GM23338 (cell line): ENCODE results near the gene RASSF4. TPM values are rescaled to one million over a fixed set of nuclear protein-coding genes. Genes with fewer than 3 reads are reported as not detected.

Experiments
- ATAC-seq: fragments of 200-7000 bp; cut with Tn5 transposase; 3 replicates; pipeline ENCODE4 v1.9.1; 2020
- DNase-seq: peaks from one replicate; pipeline ENCODE4 v3.0.0-alpha.2; 2015; ENCODE audit warnings: low spot score
- H2AFZ ChIP-seq: fragments of 200-600 bp; sonication (generic); 2 replicates; pipeline ENCODE4 v1.8.0; 2016; ENCODE audit warnings: antibody characterized with exemption, mild to moderate bottlenecking, moderate library complexity
- H3F3A ChIP-seq: fragments of 200-600 bp; sonication (generic); replicated peaks from 2 replicates; pipeline ENCODE4 v1.8.0; 2017; ENCODE audit warnings: antibody characterized with exemption, mixed run types, low read depth
- H3K27ac ChIP-seq: fragments of 200-600 bp; sonication (generic); 2 replicates; pipeline ENCODE4 v1.6.1; 2016; ENCODE audit warnings: low read depth
- H3K27me3 ChIP-seq: fragments of 200-600 bp; sonication (generic); 2 replicates; pipeline ENCODE4 v1.8.0; 2016; ENCODE audit warnings: mild to moderate bottlenecking, mixed run types, moderate library complexity; ENCODE audit not compliant: insufficient read depth
- H3K36me3 ChIP-seq: fragments of 200-600 bp; sonication (generic); 2 replicates; pipeline ENCODE4 v1.8.0; 2016; ENCODE audit warnings: mild to moderate bottlenecking; ENCODE audit not compliant: insufficient read depth
- H3K4me1 ChIP-seq: fragments of 200-600 bp; sonication (generic); 2 replicates; pipeline ENCODE4 v1.8.0; 2016; ENCODE audit warnings: mild to moderate bottlenecking, moderate library complexity; ENCODE audit not compliant: insufficient read depth
- H3K4me2 ChIP-seq: fragments of 200-600 bp; sonication (generic); 2 replicates; pipeline ENCODE4 v1.7.1; 2017; ENCODE audit warnings: mixed run types
- H3K4me3 ChIP-seq: fragments of 200-600 bp; sonication (generic); 2 replicates; pipeline ENCODE4 v1.6.1; 2016; ENCODE audit warnings: mixed run types
- H3K79me2 ChIP-seq: fragments of 200-600 bp; sonication (generic); replicated peaks from 2 replicates; pipeline ENCODE4 v1.8.0; 2017; ENCODE audit warnings: mild to moderate bottlenecking; ENCODE audit not compliant: insufficient read depth
- H3K9me2 ChIP-seq: fragments of 200-600 bp; sonication (generic); 2 replicates; pipeline ENCODE4 v1.8.0; 2017; ENCODE audit not compliant: insufficient read depth
- H4K20me1 ChIP-seq: fragments of 200-600 bp; sonication (generic); replicated peaks from 2 replicates; pipeline ENCODE4 v1.8.0; 2017; ENCODE audit warnings: mild to moderate bottlenecking; ENCODE audit not compliant: insufficient read depth
- H3K27ac Mint-ChIP-seq: 2 replicates; pipeline ENCODE4 v1.8.0; 2020; ENCODE audit warnings: inconsistent platforms, mild to moderate bottlenecking, moderate library complexity, mixed read lengths
- H3K27me3 Mint-ChIP-seq: 3 replicates; pipeline ENCODE4 v1.8.0; 2022; ENCODE audit warnings: low read depth, mild to moderate bottlenecking, moderate library complexity, mixed read lengths, inconsistent platforms; ENCODE audit not compliant: insufficient read depth, poor library complexity
- H3K36me3 Mint-ChIP-seq: 3 replicates; pipeline ENCODE4 v1.8.0; 2021; ENCODE audit warnings: low read depth, mild to moderate bottlenecking, inconsistent platforms, moderate library complexity, mixed read lengths
- H3K4me1 Mint-ChIP-seq: 3 replicates; pipeline ENCODE4 v1.8.0; 2020; ENCODE audit warnings: mild to moderate bottlenecking, inconsistent platforms, mixed read lengths
- H3K4me3 Mint-ChIP-seq: 3 replicates; pipeline ENCODE4 v1.8.0; 2021; ENCODE audit warnings: moderate library complexity, mild to moderate bottlenecking, inconsistent platforms, mixed read lengths
- H3K9me3 Mint-ChIP-seq: 3 replicates; pipeline ENCODE4 v1.8.0; 2020; ENCODE audit warnings: moderate library complexity, mild to moderate bottlenecking, inconsistent platforms, mixed read lengths
- CREB1 ChIP-seq: fragments of 250-450 bp; sonication (Bioruptor Pico); IDR thresholded peaks from 2 replicates; pipeline ENCODE4 v1.5.0; 2020; ENCODE audit warnings: low read depth, mild to moderate bottlenecking, moderate library complexity
- CTCF ChIP-seq, 2 experiments: fragments of 200-600 bp in 1 of 2; sonication (generic) in 1 of 2; conservative IDR thresholded peaks; 2 replicates each; pipeline versions ENCODE4 v1.5.1 to v1.6.1; 2016 to 2017; ENCODE audit warnings: antibody characterized with exemption in 2 of 2, low read depth in 2 of 2, mild to moderate bottlenecking in 2 of 2, moderate library complexity in 1 of 2
- ETS1 ChIP-seq: IDR thresholded peaks from 2 replicates; pipeline ENCODE4 v1.6.1; 2016; ENCODE audit warnings: antibody characterized with exemption
- EZH2 ChIP-seq: fragments of 200-600 bp; sonication (generic); IDR thresholded peaks from one replicate; pipeline ENCODE4 v1.8.0; 2017; ENCODE audit warnings: antibody characterized with exemption, mild to moderate bottlenecking, low read depth; ENCODE audit not compliant: unreplicated experiment
- EZH2phosphoT487 ChIP-seq: fragments of 200-600 bp; sonication (generic); IDR thresholded peaks from one replicate; pipeline ENCODE4 v1.8.1; 2018; ENCODE audit warnings: antibody characterized with exemption; ENCODE audit not compliant: unreplicated experiment
- JUNB ChIP-seq: IDR thresholded peaks from one replicate; pipeline ENCODE4 v1.6.1; 2016; ENCODE audit warnings: antibody characterized with exemption; ENCODE audit not compliant: unreplicated experiment
- NANOG ChIP-seq: IDR thresholded peaks from 2 replicates; pipeline ENCODE4 v1.6.1; 2016; ENCODE audit warnings: antibody characterized with exemption, borderline replicate concordance
- POLR2AphosphoS5 ChIP-seq: IDR thresholded peaks from 2 replicates; pipeline ENCODE4 v1.6.1; 2016; ENCODE audit warnings: antibody characterized with exemption, low read depth
- STAT1 ChIP-seq: IDR thresholded peaks from one replicate; pipeline ENCODE4 v1.6.1; 2016; ENCODE audit warnings: antibody characterized with exemption; ENCODE audit not compliant: unreplicated experiment
- ZNF114 ChIP-seq: fragments of 250-450 bp; sonication (Bioruptor Pico); IDR thresholded peaks from 2 replicates; pipeline ENCODE4 v1.5.0; 2020; ENCODE audit warnings: mild to moderate bottlenecking, moderate library complexity
- ZNF331 ChIP-seq: fragments of 250-450 bp; sonication (Bioruptor Pico); IDR thresholded peaks from 2 replicates; pipeline ENCODE4 v1.5.0; 2020; ENCODE audit warnings: low read depth, mild to moderate bottlenecking, moderate library complexity
- polyA plus RNA-seq: library from polyadenylated mRNA; unstranded; fragments of >200 nt; fragmentation: Nextera tagmentation; extraction: Ambion mirVana; gene quantifications from 2 replicates; pipeline ENCODE4 v1.2.1, GENCODE V29; 2016
- total RNA-seq: library from RNA; depleted of rRNA; stranded (reverse); fragments of >200 nt; shearing (Covaris generic); gene quantifications from 2 replicates; pipeline ENCODE4 v1.2.3, GENCODE V29; 2014
- TF ChIP-seq, protein P1 (sequence below): fragments of 250-450 bp; sonication (Bioruptor Pico); IDR thresholded peaks from 2 replicates; pipeline ENCODE4 v1.5.0; 2020; ENCODE audit warnings: mild to moderate bottlenecking, moderate library complexity
- TF ChIP-seq, protein P2 (sequence below): IDR thresholded peaks from one replicate; pipeline ENCODE4 v1.6.1; 2018; ENCODE audit warnings: antibody characterized with exemption; ENCODE audit not compliant: unreplicated experiment

The RASSF4 gene
- total and polyA plus RNA-seq, 2 experiments from 2014 or later = 12.4 to 13.6 TPM

DNA sequence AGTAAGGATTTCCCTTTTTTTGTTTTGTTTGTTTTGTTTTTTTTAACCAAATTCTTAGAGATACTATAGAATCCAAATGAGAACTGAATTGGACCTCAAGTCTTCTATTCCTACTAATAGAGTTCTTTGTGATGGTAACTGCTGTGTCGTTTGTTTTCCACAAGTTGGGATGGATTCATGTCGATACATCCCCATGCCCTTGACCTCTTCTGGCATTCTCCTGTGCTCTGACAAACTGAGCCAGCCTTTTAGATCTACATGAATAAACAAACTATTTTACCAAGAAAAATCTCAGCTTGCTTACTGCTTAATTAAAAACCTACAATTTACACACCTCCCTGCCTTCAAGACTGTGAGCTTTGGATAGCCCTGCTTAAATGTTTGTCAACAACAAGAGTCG, 45.1 kb downstream of the RASSF4 start:
- DNase-seq = no peak
- TF ChIP-seq NANOG = no peak
- TF ChIP-seq CREB1 (CRISPR knock-in tag) = no peak
- no peak for TF ChIP-seq JUNB
- no peak for TF ChIP-seq POLR2AphosphoS5
- no peak for TF ChIP-seq ZNF331
- TF ChIP-seq CTCF (conservative IDR thresholded peaks at IDR 0.05; ENCODE audit: low read depth in 2 of 2) = no peak
- TF ChIP-seq EZH2phosphoT487 = no peak
- TF ChIP-seq ZNF114 (CRISPR knock-in tag) = no peak
- TF ChIP-seq, protein P1, sequence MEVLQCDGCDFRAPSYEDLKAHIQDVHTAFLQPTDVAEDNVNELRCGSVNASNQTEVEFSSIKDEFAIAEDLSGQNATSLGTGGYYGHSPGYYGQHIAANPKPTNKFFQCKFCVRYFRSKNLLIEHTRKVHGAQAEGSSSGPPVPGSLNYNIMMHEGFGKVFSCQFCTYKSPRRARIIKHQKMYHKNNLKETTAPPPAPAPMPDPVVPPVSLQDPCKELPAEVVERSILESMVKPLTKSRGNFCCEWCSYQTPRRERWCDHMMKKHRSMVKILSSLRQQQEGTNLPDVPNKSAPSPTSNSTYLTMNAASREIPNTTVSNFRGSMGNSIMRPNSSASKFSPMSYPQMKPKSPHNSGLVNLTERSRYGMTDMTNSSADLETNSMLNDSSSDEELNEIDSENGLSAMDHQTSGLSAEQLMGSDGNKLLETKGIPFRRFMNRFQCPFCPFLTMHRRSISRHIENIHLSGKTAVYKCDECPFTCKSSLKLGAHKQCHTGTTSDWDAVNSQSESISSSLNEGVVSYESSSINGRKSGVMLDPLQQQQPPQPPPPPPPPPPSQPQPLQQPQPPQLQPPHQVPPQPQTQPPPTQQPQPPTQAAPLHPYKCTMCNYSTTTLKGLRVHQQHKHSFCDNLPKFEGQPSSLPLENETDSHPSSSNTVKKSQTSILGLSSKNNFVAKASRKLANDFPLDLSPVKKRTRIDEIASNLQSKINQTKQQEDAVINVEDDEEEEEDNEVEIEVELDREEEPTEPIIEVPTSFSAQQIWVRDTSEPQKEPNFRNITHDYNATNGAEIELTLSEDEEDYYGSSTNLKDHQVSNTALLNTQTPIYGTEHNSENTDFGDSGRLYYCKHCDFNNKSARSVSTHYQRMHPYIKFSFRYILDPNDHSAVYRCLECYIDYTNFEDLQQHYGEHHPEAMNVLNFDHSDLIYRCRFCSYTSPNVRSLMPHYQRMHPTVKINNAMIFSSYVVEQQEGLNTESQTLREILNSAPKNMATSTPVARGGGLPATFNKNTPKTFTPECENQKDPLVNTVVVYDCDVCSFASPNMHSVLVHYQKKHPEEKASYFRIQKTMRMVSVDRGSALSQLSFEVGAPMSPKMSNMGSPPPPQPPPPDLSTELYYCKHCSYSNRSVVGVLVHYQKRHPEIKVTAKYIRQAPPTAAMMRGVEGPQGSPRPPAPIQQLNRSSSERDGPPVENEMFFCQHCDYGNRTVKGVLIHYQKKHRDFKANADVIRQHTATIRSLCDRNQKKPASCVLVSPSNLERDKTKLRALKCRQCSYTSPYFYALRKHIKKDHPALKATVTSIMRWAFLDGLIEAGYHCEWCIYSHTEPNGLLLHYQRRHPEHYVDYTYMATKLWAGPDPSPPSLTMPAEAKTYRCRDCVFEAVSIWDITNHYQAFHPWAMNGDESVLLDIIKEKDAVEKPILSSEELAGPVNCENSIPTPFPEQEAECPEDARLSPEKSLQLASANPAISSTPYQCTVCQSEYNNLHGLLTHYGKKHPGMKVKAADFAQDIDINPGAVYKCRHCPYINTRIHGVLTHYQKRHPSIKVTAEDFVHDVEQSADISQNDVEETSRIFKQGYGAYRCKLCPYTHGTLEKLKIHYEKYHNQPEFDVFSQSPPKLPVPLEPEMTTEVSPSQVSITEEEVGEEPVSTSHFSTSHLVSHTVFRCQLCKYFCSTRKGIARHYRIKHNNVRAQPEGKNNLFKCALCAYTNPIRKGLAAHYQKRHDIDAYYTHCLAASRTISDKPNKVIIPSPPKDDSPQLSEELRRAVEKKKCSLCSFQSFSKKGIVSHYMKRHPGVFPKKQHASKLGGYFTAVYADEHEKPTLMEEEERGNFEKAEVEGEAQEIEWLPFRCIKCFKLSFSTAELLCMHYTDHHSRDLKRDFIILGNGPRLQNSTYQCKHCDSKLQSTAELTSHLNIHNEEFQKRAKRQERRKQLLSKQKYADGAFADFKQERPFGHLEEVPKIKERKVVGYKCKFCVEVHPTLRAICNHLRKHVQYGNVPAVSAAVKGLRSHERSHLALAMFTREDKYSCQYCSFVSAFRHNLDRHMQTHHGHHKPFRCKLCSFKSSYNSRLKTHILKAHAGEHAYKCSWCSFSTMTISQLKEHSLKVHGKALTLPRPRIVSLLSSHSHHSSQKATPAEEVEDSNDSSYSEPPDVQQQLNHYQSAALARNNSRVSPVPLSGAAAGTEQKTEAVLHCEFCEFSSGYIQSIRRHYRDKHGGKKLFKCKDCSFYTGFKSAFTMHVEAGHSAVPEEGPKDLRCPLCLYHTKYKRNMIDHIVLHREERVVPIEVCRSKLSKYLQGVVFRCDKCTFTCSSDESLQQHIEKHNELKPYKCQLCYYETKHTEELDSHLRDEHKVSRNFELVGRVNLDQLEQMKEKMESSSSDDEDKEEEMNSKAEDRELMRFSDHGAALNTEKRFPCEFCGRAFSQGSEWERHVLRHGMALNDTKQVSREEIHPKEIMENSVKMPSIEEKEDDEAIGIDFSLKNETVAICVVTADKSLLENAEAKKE = no peak
- TF ChIP-seq, protein P2, sequence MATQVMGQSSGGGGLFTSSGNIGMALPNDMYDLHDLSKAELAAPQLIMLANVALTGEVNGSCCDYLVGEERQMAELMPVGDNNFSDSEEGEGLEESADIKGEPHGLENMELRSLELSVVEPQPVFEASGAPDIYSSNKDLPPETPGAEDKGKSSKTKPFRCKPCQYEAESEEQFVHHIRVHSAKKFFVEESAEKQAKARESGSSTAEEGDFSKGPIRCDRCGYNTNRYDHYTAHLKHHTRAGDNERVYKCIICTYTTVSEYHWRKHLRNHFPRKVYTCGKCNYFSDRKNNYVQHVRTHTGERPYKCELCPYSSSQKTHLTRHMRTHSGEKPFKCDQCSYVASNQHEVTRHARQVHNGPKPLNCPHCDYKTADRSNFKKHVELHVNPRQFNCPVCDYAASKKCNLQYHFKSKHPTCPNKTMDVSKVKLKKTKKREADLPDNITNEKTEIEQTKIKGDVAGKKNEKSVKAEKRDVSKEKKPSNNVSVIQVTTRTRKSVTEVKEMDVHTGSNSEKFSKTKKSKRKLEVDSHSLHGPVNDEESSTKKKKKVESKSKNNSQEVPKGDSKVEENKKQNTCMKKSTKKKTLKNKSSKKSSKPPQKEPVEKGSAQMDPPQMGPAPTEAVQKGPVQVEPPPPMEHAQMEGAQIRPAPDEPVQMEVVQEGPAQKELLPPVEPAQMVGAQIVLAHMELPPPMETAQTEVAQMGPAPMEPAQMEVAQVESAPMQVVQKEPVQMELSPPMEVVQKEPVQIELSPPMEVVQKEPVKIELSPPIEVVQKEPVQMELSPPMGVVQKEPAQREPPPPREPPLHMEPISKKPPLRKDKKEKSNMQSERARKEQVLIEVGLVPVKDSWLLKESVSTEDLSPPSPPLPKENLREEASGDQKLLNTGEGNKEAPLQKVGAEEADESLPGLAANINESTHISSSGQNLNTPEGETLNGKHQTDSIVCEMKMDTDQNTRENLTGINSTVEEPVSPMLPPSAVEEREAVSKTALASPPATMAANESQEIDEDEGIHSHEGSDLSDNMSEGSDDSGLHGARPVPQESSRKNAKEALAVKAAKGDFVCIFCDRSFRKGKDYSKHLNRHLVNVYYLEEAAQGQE = no peak
- no peak for TF ChIP-seq EZH2
- no peak for TF ChIP-seq STAT1
- TF ChIP-seq ETS1 = no peak
- H2AFZ ChIP-seq = no peak overlapping the region
- Mint-ChIP-seq H3K27ac (no peak overlapping the region), H3K9me3 (peaks cover 18% of the 10 kb centered on the region), H3K27me3 (peaks cover 10% of the 10 kb centered on the region), H3K4me3 (no peak overlapping the region), H3K36me3 (peaks cover 34% of the 10 kb centered on the region), H3K4me1 (peaks cover 18% of the 10 kb centered on the region)
- H3K27me3 ChIP-seq = no peaks in the 10 kb centered on the region
- no peak overlapping the region for H3K27ac ChIP-seq
- H3F3A ChIP-seq = no peaks in the 10 kb centered on the region
- ATAC-seq = no peak
- H3K4me2 ChIP-seq = no peak overlapping the region
- H3K4me1 ChIP-seq = peaks cover 11% of the 10 kb centered on the region; the same call in 1 of the 2 replicates
- no peak overlapping the region for H3K4me3 ChIP-seq
- no peaks in the 10 kb centered on the region for H3K36me3 ChIP-seq
- H3K79me2 ChIP-seq = peaks cover 37% of the 10 kb centered on the region
- no peaks in the 10 kb centered on the region for H3K9me2 ChIP-seq
- H4K20me1 ChIP-seq = peaks cover 4% of the 10 kb centered on the region
